Esophagus (tissue), 2 donors: Measurements from ENCODE around the gene NDFIP2. TPM values are rescaled to one million over a fixed set of nuclear protein-coding genes. Genes with fewer than 3 reads are reported as not detected.
A peak's percentile ranks its signal among the peaks of the same experiment; 100 is the strongest.

Experiments used
- H3K27ac ChIP-seq, 2 donors: one replicate each; pipeline ENCODE4 v1.5.1; 2013; ENCODE audit warnings: low read depth in 2 of 2, mild to moderate bottlenecking in 2 of 2, inconsistent platforms in 1 of 2, low read length in 1 of 2, moderate library complexity in 1 of 2
- H3K27me3 ChIP-seq, 2 donors: one replicate each; pipeline ENCODE4 v1.6.1; 2013; ENCODE audit warnings: low read length in 2 of 2, control low read depth in 1 of 2, mild to moderate bottlenecking in 1 of 2; ENCODE audit not compliant: insufficient read depth in 2 of 2, control insufficient read depth in 1 of 2
- H3K36me3 ChIP-seq, 2 donors: one replicate each; pipeline ENCODE4 v1.6.1; 2013; ENCODE audit warnings: low read length in 1 of 2; ENCODE audit not compliant: control insufficient read depth in 2 of 2, insufficient read depth in 2 of 2
- H3K4me1 ChIP-seq, 2 donors: one replicate each; pipeline ENCODE4 v1.6.1; 2013; ENCODE audit warnings: low read length in 1 of 2; ENCODE audit not compliant: control insufficient read depth in 2 of 2, insufficient read depth in 2 of 2
- H3K4me3 ChIP-seq, 2 donors: one replicate each; pipeline ENCODE4 v1.5.1; 2013; ENCODE audit warnings: low read length in 2 of 2, mild to moderate bottlenecking in 2 of 2, low read depth in 1 of 2, moderate library complexity in 1 of 2
- H3K9me3 ChIP-seq, 2 donors: one replicate each; pipeline ENCODE4 v1.6.1; 2013; ENCODE audit warnings: mild to moderate bottlenecking in 2 of 2, low read depth in 1 of 2, low read length in 1 of 2, moderate library complexity in 1 of 2; ENCODE audit not compliant: control insufficient read depth in 2 of 2, insufficient read depth in 1 of 2
- WGBS, 2 donors: extraction: QIAGEN DNeasy Blood & Tissue Kit; methylation state at CpG; one replicate each; pipeline ENCODE4 v1.1.7; 2013; 5-methylcytosine and 5-hydroxymethylcytosine counted together
- polyA plus RNA-seq, 2 donors: library from polyadenylated mRNA; stranded (reverse); fragments of 200-250 nt; gene quantifications; one replicate each; pipeline ENCODE4 v1.2.3, GENCODE V29; 2013
- donor health status: healthy with polysubstance abuse.
- donor health status: Bipolar disorder and iron deficiency.

NDFIP2 gene
- polyA plus RNA-seq, 2 donors, result 37.5 to 45.5 TPM

DNA sequence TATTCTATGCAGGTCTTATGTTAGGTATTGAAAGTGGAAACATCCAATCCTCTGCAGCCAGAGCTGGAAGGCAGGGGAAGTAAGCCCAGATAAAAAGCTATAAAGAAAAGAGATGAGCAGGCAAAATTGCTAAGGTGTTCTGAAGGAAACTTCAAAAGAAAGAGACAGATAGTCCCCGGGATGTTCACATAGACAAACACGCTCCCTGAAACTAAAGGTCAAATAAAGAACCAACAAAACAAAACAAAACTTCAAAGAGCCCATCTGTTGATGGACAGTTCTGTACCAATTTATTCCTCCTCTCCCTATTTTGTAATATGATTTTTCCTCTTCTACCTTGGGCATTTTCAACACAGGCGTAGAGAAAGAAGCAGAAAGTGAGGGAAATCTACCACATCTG, 11.3 kb upstream of the NDFIP2 start:
- Histone ChIP-seq H3K36me3 (no peaks in the 10 kb centered on the region), H3K27ac (no peak overlapping the region), H3K4me3 (no peak overlapping the region), H3K4me1 (no peaks in the 10 kb centered on the region), H3K27me3 (no peaks in the 10 kb centered on the region), H3K9me3 (no peaks in the 10 kb centered on the region)
- 77 to 85% methylated on average over 3 of the region's 3 CpGs for WGBS, 2 donors

DNA sequence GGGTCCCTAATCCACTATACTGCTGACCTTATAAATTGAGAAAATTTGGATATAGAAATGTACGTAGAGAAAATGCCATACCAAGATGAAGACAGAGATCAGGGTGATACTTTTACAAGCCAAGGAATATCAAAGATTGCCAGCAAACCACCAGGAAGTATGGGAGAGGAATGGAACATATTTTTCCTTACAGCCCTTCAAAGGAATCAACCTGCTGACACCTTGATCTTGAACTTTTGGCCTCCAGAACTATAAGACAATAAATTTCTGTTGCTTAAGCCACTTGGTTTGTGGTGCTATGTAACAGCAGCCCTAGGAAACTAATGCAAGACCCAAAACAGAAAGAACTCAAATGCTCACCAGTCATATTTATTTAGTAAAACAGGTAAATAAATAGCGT, 10.3 kb upstream of the NDFIP2 start:
- Histone ChIP-seq H3K4me3 (no peak overlapping the region), H3K9me3 (no peaks in the 10 kb centered on the region), H3K36me3 (no peaks in the 10 kb centered on the region), H3K27me3 (no peaks in the 10 kb centered on the region), H3K4me1 (no peaks in the 10 kb centered on the region), H3K27ac (no peak overlapping the region)
- WGBS, 2 donors, result 96 to 98% methylated on average over 2 of the region's 2 CpGs

DNA sequence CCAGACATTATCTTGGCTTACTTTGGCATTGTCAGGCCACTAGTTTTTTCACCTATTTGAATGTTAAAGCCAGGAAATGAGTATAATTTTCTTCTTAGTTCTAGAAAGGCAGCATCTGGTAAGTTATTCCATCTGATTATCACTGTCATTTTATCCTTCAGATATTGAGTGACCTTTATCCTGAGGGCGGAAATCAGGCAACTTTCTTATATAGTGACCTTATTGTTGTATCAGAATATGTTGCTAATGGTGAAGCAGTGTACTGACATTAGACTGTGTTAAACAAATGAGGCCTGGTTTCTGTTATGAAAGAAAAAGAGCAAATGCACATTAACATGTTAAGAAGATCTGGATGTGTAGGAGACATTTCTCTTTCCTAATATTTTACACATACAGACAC, 5.4 kb upstream of the NDFIP2 start:
- Histone ChIP-seq H3K27ac (no peak overlapping the region), H3K4me3 (no peak overlapping the region), H3K4me1 (no peaks in the 10 kb centered on the region), H3K27me3 (no peaks in the 10 kb centered on the region), H3K36me3 (no peaks in the 10 kb centered on the region), H3K9me3 (no peaks in the 10 kb centered on the region)
- WGBS, 2 donors, result 83 to 90% methylated on average over 1 of the region's 1 CpG

DNA sequence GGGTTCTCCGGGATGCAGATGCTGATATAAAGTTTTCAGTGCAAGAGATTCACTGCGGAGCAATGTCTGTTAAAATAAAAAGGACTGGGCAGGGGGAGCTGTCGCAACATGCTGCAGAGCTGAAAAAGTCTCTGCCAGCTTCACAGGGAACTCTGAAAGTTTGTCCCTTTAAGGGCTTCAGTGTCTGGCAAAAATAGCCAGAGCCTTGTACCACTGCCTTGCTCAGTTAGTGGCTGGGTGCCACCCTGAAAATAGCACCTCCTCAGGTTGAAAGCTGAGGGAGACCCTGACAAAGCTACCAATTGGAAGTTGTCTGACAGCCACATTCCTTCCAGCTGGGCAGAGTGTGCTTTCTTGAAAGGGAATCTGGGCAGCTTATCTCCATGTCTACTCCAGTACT, 3.0 kb upstream of the NDFIP2 start:
- Histone ChIP-seq H3K4me1 (no peaks in the 10 kb centered on the region), H3K9me3 (no peaks in the 10 kb centered on the region), H3K4me3 (no peak overlapping the region), H3K27ac (no peak overlapping the region), H3K36me3 (no peaks in the 10 kb centered on the region), H3K27me3 (no peaks in the 10 kb centered on the region)
- 39 to 58% methylated on average over 3 of the region's 3 CpGs for WGBS, 2 donors

DNA sequence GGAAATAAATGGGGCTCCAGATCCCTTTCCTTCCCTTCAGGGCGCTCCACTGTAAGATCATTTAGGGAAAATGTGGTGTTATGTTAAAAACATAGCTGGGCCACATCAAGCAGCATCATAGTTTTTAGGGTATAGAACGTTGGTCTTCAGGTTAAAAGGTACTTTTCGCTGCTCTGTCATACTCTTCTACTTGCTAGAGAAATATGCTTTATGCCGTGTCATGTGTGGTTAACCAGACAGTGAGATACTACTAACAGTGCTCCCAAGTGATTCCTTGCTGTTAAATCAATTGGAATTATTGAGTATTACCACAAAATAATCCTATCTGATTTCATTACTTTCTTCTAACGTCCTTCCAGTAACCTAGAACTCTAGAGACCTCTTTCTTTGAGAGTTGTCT, 1.1 kb upstream of the NDFIP2 start:
- Histone ChIP-seq H3K27me3 (no peaks in the 10 kb centered on the region), H3K27ac (no peak overlapping the region), H3K4me3 (no peak overlapping the region), H3K4me1 (no peaks in the 10 kb centered on the region), H3K36me3 (no peaks in the 10 kb centered on the region), H3K9me3 (no peaks in the 10 kb centered on the region)
- WGBS, 2 donors, result 72 to 81% methylated on average over 5 of the region's 5 CpGs

DNA sequence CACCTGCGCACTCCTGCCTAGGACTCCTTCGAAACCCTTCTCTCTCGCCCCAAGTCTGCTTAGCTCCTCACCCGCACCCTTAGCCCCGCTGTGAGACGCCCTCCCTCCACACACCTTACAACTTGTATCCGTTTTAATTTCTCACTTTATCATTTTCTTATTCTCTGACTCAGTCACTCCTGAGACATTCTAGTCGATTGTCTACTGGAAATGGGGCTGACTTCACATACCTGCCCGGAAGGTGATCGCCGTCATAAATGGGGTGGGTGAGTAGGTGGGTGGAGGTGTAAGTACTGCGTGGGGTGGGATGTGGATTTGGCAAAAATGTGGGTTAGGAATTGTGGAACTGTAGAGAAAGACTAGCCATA, 714 bp downstream of the NDFIP2 start:
- Histone ChIP-seq H3K27me3 (no peaks in the 10 kb centered on the region), H3K4me3 (peak overlapping the region; percentile 55 to 89), H3K9me3 (no peaks in the 10 kb centered on the region), H3K36me3 (no peaks in the 10 kb centered on the region), H3K4me1 (no peaks in the 10 kb centered on the region), H3K27ac (peak overlapping the region; percentile 92 to 95)
- WGBS, 2 donors, result 1% methylated on average over 12 of the region's 12 CpGs

DNA sequence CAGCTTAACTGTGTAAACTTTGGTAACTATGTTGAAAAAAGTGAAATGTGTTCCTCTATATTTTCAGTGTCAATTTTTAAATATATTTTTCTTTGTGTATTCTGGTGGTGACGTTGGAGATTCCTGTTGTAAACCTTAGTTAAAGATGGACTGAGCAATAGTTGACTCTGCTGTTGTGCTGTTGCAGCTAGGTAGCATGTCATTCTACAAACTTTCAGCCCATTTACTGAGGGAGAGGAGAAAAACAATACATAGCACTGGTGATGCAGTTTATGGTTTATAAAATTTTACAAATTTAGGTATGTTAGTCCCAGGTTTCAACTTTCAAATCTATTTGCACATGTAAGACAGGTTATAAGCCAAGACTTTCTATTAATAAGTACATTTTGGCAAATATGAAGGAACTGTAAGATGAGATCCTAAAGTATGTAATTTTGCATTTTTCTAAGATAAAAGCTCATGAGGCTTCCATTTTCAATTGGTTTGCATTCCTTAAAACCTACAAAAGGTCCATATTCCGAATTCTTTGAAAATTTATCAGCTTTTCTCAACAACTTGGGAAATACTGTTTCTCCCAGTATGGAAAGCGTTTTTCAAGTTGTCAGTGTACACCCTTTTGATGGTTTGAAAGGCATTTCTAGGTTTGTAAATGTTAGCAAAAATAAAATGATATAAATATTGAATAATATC, 1.5 kb downstream of the NDFIP2 start:
- WGBS, 2 donors, result 44 to 46% methylated on average over 3 of the region's 3 CpGs
- Histone ChIP-seq H3K9me3 (no peaks in the 10 kb centered on the region), H3K4me1 (no peaks in the 10 kb centered on the region), H3K27ac (no peak overlapping the region), H3K27me3 (no peaks in the 10 kb centered on the region), H3K36me3 (no peaks in the 10 kb centered on the region), H3K4me3 (peak overlapping the region in 1 of 2 donors; percentile 89)

DNA sequence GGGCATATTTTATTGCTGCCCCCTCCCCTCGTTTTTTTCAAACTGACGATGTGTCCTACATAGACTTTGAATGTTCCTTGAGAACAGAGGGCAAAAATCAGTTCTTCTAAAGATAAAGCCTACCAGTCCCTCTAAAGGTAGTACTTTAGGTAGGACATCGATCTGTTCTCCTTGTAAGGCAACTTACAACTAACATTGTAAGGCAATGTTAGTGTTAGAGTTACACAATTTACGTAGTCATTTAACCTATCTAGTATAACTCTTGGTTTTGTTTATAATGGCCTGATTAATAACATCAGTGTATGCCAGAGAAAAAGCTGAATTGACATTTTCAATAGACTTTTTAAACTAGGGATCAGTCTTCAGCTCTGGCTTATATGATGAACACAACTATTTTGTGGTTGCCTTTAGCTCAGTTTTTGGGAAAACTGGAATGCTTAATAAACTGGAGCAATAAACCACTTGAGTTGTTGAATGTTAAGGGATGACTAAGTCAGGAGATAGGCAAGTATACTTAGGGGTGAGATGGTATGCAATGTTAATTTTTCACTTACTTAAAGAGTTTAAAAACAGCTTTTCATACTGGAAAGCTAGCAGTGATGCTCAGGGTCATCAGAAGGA, 2.2 kb downstream of the NDFIP2 start:
- Histone ChIP-seq H3K4me1 (no peaks in the 10 kb centered on the region), H3K27ac (peak overlapping the region in 1 of 2 donors; percentile 18), H3K27me3 (no peaks in the 10 kb centered on the region), H3K36me3 (no peaks in the 10 kb centered on the region), H3K4me3 (peak overlapping the region in 1 of 2 donors; percentile 89), H3K9me3 (no peaks in the 10 kb centered on the region)
- WGBS, 2 donors, result 46 to 49% methylated on average over 4 of the region's 4 CpGs

DNA sequence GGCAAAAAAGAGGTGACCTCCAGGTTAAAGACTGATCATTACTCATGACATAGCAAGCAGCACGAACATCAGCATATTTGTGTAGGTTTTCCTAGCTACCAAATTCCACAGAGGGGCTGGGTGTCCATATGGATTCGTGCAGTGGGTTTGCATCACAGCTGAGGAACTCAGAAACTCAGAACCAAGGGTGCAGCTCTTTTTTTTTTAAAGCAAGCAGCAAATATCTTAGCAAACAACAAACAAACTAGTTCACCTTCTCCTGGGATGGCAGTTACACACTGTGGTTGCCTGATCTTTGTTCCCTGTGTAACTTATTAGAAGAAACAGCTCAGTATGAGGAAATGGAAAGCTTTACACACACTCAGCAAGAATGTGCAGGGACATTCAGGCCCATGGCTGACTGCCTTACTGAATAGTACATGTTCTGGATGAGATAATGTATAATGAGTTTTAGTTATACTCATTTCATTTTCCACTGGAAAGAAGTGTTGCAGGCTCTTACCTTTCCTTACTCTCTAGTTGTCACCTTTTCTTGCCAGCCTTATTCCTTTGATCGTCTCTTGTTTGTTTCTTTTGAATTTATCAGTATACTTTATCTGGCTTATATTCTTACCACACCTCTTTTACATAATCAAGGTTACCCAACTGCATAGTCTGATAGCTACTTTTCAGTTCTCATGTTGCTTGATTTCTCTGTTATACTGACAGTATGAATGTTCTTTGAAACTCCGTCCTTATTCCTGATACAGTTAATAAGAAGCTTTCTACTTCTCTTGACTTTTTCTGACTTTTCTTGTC, 4.3 kb downstream of the NDFIP2 start:
- peak overlapping the region in 1 of 2 donors; percentile 19 for H3K4me3 ChIP-seq
- H3K36me3 ChIP-seq, result no peaks in the 10 kb centered on the region
- peaks cover 0 to 2% of the 10 kb centered on the region in 2 donors for H3K4me1 ChIP-seq
- WGBS, 2 donors, result 31 to 40% methylated on average over 4 of the region's 4 CpGs
- peak overlapping the region; percentile 69 to 84 for H3K27ac ChIP-seq
- H3K27me3 ChIP-seq, result no peaks in the 10 kb centered on the region
- no peaks in the 10 kb centered on the region for H3K9me3 ChIP-seq
